GM21576 (cell line): ENCODE measurements around the gene SLC25A53.
"Not testable (repeated sequence)": the region's sequence is repeated elsewhere in the genome, so short reads cannot be mapped to it uniquely, and the experiment has no call there.

Experiments
- ATAC-seq: cut with Tn5 transposase; IDR thresholded peaks from one replicate; pipeline ENCODE4 v1.9.1; 2021; ENCODE audit warnings: mild to moderate bottlenecking, moderate library complexity; ENCODE audit not compliant: unreplicated experiment

SLC25A53 gene

DNA sequence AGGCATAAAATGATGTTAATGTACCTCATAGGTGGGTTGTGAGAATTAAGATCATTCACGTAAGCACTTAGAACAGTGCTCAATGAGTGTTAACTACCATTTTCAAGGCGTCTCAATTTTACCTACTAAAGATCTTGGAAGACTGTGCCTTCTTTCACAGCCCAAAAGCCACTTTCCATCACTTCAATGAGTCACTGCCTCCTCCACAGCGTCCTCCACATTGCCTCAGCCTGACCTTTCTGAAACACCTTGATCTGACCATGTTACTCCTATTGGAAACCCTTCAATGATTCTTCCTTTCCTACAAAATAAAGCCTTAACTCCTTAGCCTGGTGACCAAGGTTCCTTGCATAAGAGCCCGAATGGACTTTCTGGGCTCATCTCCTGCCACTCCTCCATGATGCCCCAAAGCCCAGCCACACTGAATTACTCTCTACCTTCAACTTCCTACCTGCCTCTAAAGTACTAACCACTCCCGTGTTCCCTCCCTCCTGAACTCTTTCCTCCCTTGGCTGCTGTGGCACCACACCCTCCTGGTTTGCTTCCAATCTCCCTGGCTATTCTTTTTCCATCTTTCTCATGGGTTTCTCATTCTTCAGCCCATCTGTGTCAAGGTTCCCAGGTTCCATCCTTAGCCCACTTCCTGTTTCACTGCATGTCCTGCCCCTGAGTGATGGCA lies 22.1 kb downstream of the SLC25A53 start:
- no peak for ATAC-seq

DNA sequence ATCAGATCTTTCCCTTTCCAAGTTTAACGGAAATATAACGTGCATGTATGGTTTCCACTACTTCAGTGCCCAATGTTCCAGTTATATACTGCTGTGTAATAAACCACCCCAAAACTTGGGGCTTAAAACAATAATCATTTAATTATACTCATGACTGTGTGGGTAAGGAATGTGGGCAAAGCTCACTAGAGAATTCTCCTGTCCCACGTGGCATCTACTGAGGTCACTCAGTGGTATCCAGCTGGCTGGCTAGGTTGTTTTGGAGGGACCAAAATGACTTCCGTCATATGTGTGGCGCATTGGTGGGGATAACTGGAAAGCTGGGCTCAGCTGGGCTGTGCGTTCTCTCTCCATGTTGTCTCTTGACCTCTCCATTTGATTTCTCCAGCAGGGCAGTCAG lies 26.0 kb downstream of the SLC25A53 start:
- no peak for ATAC-seq

- ATAC-seq: no peak
Observed at GRCh38 chrX:104126856-104127255, 30.0 kb downstream of the SLC25A53 start.

GRCh38 chrX:104122829-104123228 lies 34.0 kb downstream of the SLC25A53 start:
- no peak for ATAC-seq

GRCh38 chrX:104118765-104119164 lies 38.0 kb downstream of the SLC25A53 start:
- no peak for ATAC-seq

- ATAC-seq: no peak
Observed at GRCh38 chrX:104117759-104118158, 39.0 kb downstream of the SLC25A53 start.

DNA sequence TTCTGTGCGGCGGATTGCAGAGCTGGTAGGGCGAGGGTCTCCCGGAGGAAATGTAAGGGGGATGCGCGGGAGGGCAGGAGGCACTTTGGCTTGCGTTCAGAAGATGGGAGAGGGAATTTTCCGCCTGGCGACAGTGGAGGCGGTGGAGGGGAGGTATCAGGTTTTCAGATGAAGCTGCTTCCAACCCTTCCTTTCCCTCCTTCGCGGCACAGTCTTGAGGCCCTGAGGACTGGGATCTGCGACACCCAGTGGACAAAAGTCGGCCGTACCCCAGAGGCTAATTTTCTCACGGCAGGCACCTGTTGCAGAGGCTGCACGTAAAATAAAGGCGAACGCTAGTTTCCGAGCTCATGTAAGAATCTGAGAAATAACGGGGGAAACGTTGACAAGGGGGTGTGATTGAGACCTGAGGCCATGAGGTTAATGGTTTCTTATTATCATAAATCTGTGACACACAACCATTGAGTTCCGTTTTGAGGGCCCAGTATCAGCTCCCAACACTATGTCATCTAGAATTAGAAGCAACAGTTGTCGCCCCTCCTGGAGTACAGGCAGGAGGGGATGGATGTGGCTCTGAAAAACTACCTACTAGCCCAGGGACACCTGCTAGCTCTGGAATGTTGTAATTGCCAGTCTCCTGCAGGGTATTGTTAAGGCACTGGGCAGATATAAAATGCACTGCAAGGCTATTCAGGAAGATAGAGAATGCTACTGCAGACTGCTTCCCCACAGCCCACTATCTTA lies 43.4 kb downstream of the SLC25A53 start:
- peak; percentile 49 for ATAC-seq

- peak; percentile 56 for ATAC-seq
Observed at GRCh38 chrX:104112326-104112951, 44.4 kb downstream of the SLC25A53 start, which contains the start of gene ZCCHC18. Gene ZCCHC18 (plus strand): TSS chrX:104112523. CDS start chrX:104114112, 1,589 bp downstream.

DNA sequence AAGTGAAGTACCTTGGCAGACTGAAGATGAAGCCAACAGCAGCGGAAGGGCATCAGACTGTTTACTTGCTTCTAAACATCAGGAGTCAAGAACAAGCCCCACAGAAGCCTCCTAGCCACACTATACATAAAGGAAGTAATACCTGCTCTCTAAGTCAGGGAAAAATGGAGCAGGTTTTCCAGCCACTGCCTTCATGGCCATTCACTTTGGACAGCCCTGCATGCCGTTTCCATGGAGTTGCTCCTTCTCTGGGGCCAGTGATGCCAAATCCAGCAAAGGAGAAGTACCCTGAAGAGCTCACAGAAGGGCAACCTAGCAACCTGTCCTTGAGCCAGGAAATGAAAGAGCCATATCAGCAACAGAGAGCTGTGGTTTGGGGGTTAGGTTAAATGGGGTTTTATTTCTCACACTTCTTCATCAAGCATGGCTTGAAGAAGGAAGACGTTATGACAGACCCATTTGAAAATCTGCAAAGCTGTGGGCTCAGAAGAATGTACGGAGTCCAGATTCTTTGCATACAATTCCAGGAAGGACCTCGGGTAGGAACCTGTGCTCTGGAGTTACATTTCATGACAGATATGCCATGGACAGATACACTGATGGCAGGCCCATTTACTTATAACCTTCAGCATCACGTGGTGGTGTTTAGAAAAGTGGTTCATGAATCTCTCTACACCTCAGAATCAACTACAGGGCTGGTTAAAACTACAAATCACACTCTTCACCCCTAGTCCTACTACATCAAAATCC lies 46.1 kb downstream of the SLC25A53 start:
- ATAC-seq: not testable (repeated sequence)

DNA sequence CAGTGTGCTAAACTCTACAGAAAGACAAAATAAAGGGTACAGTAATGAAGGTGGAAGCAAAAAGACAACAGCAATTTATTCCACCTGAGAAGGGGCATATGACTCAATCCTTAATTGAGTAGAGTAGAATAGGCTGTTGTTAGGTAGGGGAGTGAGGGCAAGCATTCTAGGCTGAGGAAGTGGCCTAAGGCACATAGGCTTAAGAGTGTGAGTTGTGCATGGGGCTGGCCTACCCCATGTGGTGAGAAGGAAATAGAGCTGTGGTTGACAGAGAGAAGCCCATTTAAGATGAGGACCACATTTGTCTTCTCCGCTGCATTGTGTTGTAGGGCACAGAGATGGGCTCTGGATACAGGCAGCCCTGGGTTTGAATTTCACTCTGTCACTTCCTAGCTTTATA lies 47.9 kb downstream of the SLC25A53 start:
- ATAC-seq: no peak

DNA sequence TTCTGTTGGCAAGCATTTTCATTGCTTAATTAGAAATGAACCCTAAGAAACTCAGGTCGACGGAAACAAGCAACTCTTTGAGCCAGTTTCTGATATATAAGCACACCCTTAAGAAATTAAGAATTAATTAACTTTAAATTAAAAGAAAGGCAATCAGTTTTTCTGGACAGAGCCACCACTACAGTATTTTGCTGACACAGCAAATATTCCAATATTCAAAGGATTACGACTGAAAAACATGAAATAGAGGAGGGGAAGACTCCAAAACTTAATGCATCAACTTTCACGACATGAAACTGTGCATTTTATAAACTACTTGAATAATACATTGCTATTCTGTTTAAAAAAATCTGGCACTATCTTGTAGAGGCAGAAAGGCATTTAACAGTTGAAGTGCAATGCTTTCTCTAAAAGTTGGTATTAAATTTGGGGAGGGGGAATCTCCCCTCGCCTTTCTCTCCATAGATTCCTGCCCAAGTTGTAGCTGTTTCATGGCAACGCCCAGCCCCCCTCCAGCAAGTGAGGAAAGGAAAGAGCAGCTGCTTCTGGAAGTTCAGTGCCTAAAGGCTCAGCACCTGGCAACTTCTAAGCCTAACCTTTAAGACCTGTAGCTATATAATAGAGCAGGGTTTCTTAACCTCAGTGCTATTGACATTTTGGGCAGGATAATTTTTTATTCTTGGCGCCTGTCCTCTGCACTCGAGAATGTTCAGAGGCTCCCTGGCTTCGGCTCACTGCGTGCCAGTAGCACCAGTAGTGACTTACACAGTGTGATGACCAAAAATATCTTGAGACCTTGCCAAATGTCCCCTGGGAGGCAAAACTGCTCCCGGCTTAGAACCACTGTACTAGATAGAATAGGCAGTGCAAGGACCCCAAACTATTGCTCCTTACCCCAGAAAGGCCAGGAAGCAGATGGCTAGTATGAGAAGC lies 51.2 kb downstream of the SLC25A53 start:
- no peak for ATAC-seq

DNA sequence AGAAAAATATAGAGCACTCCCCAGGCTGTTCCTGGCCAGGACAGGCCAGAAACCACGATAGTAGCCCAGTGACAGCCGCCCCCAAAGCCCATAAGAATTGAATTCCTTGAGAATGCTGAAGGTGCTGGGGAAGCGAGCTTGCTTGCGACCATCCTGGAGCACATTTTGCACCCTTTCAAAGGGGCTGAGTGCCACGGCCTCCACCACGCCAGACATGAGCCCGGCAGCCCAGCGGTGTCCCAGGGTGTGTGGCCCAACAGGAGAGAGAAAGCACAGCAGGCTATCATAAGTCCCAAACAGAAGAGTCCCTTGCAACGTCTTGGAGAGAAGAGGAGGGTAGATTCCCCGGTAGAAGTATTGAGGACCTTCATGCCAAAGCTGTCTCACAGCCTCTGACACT lies 52.1 kb downstream of the SLC25A53 start:
- no peak for ATAC-seq

GRCh38 chrX:104098919-104099318 lies 57.9 kb downstream of the SLC25A53 start:
- no peak for ATAC-seq

GRCh38 chrX:104098151-104098808 lies 58.5 kb downstream of the SLC25A53 start:
- ATAC-seq: peak; percentile 75

DNA sequence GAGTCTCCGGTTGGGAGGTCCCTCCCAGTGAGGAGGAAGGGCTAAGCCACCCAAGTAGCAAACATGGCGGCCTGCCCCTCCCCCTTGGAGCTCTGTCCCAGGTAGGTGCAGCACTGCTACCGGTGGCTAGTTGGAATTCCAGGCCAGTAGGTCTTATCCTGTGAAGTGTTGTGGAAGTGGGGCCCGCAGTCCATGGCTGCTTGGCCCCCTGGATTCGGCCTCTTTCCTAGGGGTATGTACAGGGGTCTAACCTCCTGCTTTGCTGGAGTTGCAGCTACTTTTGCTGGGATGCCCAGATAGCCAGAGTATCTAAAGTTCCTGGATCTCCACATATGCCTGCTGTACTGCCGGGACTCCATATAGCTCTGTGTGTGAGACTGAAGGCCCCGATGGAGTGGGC lies 70.9 kb downstream of the SLC25A53 start:
- no peak for ATAC-seq

DNA sequence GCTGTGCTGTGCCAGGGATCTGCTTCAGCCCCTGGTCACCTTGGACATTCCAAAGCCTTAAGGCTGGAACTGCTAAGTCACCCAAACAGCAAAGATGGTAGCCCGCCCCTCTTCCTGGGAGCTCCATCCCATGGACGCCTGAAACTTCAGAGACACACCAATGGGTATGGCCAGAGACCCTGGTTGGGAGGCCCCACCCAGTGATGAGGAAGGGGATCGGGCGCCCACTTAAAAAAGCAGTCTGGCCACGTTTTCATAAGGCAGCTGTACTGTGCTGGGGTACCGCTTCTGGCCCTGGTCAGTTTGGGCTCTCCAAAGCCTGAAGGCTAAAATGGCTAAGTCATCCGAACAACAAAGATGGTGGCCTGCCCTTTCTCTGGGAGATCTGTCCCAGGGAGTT lies 71.3 kb downstream of the SLC25A53 start:
- ATAC-seq: no peak

DNA sequence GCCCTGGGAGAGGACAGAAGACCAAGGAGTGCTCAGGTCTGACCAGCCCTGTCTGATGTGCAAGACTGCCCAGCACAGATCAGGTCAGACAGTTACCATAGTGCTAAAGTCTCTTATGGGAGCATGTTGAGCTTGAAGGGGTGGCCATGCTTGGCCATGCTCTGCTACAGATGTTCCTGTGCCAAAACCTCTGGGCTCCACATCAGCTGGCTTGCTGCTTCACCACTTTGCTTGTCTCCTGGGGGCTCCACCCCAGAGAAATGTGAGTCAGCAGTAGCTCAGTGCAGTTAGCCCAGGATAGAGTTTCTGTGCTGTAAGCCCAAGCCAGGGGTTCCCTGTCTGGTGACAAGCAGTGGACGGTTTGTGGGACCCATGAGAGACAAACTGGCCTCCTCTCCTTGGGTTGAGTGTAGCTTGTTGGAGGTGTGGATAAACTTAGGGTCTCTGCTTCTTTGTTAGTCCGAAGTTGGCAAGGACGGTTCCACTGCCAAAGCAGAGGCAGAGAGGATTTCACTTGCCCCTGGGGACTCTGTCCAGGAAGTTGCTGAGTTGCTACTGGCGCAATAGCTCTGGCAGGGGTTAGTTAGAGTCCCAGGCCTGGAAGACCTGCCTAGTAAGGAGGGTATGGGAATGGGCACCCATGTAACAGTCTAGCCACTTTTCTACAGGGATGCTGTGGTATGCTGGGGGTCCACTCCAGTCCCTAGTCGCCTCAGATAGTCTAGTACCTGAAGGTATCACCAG lies 72.1 kb downstream of the SLC25A53 start:
- no peak for ATAC-seq

GRCh38 chrX:104084063-104084462 lies 72.7 kb downstream of the SLC25A53 start:
- ATAC-seq: no peak

GRCh38 chrX:104077854-104078253 lies 79.0 kb downstream of the SLC25A53 start:
- not testable (repeated sequence) for ATAC-seq
